NCI-H1436 (cell line): Measurements from ENCODE around the gene GRPEL1.
"Not testable (repeated sequence)": the region's sequence is repeated elsewhere in the genome, so short reads cannot be mapped to it uniquely, and the experiment has no call there.

Source experiments
- DNase-seq: peaks from one replicate; lab custom pipeline; 2025; lab: John Stamatoyannopoulos, UW

The GRPEL1 gene

DNA sequence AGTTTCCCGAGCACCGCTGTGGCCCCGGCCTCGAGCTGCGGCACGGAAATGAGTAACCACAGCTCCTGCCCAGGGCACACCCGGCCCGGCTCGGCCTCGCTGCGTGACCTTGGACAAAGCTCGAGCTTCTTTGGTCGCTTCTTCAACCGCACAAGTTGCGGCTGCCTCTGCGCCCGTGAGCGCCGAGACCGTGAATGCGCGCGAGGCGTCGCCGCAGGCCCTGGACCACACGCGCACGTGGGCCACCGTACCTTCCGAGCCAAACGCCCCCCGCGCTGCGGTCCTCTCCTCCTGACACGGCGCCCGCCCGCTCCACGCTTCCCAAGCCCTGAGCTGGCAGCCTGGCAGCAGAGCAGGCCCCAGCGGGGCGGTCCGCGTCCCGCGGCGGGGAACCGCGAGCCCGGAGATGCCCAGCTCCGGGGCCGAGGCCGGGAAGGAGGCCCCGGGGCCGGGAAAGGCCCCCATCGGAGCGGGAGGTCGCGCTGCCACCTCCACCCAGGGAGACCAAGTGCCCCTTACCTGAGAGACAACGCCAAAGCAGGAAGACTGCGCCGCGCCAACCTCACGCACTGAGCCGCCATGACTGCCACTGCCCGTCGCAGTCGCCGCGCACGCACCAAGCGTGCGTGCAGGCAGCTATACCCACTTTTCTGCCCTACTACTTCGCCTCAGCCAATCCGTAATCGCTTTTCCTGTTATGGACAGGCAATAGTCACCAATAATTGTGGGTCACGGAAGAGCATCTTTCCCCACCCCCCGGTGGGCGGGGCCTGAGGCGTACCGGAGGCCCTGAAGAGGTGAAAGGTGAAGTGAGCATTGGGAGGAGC lies at the start of gene GRPEL1:
GRPEL1 (minus strand) TSS at position 613 of the 827 bp plus-strand sequence; CDS start at position 581, 32 bp downstream.
- peak; percentile 91 for DNase-seq

GRCh38 chr4:7116705-7117104 lies 48.8 kb upstream of the GRPEL1 start:
- no peak for DNase-seq

GRCh38 chr4:7115557-7116340 lies 47.9 kb upstream of the GRPEL1 start:
- no peak for DNase-seq

DNA sequence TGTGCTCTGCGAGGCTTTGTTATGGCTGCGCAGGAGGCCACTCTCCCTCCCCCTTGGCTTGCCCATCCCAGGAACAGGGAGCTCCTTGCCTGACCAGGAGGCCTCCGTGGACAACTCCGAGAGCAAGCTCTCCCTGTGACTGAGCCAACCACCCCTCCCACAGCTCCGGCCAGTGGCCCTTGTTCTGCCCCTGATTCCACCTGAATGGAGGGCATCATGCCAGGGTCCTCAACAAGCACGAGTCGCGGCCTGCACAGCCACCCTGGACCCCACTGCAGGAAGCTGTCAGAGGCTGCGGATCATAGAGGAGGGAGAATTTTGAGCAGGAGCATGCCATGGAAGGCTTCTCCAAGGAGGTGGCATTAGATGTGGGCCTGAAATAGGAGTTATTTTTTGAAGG lies 44.8 kb upstream of the GRPEL1 start:
- DNase-seq, result no peak

GRCh38 chr4:7111441-7111840 lies 43.6 kb upstream of the GRPEL1 start:
- DNase-seq, result no peak

DNA sequence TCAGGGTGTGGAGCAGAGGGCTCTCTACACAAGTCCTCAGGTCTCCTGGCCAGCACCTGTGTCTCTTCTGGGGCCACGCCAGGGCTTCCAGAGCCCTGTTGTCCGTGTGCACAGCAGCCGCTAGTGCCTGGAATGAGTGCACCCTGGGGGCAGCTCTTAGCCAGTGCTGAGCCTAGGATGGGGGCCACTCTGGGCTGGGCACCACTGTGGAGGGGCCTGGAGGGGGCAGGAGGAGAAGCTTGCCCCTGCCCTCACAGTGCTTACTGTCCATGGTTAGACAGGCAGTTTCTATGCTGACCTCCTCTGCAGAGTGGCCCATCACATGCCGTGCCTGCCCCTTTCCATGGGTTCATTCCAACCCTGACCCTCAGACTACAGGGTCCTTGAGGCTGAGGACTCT lies 42.7 kb upstream of the GRPEL1 start:
- no peak for DNase-seq

GRCh38 chr4:7109169-7109568 lies 41.3 kb upstream of the GRPEL1 start:
- DNase-seq, result no peak

DNA sequence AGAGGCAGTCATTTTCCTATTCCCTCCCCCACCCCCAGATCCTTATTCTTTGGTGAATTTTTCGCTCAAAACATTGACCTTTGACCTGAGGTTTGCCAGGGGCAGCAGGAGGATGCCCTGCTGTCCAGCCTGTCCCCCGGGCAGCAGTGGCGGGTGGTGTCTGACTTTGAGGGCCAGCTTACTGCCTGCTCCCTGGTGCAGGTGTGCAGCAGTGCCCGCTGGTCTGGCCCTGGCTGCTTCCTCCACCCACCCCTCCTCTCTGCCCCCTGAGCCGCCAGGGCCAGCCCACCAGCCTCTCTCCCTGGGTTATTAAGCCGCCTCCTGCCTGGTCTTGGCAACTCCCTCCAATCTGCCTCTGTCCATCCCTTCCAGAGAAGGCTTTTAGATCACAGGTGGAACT lies 40.8 kb upstream of the GRPEL1 start:
- DNase-seq, result no peak

GRCh38 chr4:7108046-7108625 lies 40.3 kb upstream of the GRPEL1 start:
- no peak for DNase-seq

GRCh38 chr4:7107166-7107905 lies 39.5 kb upstream of the GRPEL1 start:
- no peak for DNase-seq

DNA sequence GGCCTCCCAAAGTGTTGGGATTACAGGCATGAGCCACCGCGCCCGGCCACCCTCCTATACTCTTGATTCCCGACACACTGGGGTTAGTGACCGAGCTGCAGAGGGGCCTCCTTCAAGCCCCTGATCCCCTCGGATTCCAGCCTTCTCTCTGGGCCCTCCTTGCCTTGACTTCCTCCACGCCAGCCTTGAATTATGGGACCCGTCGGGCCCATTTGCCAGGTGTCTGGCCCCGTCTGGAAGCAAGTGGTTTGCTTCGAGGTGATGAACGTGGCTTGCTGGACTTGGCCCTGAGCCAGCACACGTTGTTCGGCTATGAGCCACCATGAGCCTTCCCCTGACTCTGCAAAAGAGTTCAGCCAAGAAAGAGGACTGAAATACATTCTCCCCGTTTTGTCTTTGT lies 37.4 kb upstream of the GRPEL1 start:
- no peak for DNase-seq

DNA sequence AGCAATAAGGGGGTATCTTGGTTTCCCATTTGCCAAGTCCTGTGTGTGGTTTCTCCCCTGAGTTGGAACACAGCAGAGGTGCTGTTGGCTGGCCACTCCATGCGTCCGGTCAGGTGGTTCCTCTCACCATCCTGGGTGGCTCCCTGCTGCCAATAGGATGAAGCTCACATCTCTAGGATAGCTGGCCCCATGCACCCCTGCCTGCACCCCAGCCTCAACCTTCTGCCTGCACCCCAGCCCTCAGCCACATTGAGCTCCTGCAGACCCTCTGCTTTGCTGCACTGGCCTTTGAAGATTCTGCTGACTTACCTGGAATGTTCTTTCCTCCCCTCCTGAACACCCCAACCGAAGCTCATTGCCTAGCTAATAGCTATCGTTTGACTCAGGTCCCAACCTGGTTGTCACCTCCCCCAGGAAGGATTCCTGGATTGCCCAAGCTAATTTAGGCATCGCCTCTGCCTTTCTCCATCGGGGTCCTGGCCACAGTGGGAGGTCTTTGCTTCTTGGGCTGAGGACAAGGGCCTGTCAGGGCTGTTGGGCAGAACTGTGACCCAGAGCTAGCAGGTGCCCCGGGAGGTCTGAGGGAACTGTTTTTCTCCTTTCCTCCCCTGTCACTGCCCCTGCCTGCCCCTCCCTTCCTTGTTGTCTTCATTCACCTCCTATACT lies 36.6 kb upstream of the GRPEL1 start:
- DNase-seq, result no peak

DNA sequence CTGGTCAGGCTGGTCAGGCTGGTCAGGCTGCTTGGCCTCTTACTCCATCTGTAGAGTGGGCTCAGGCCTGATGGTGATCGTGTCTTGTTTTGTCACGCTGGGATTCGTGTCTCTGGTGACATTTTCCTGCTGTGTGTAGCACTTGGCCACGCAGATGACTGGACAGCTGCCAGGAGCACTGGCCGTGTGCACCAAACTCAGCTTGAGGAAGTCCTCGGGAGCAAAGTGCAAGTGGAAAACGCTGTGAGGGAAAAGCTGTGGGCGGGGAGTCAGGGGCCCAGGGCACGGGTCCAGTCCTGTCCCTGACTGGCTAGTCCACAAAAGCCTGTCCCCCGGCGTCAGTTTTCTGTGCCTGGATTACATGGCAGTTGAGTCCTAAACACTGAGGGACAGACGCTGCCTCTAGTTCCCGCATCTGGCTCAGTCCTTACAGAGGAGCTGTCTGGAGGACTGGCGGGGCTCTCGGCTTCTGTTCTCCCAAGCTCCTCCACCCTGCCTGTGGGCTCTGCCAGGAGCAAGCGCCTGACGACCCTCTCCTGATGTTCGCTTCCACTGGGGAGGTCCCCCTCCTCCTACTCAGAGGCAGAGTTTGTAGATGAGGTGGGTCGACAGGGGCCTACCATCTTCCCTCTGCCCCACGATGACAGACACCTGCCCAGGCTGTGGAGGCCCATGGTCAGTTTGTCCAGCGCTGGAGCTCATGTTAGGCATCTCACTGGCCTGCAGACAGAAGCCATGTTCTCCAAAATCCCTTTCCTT lies 35.9 kb upstream of the GRPEL1 start:
- DNase-seq, result no peak

DNA sequence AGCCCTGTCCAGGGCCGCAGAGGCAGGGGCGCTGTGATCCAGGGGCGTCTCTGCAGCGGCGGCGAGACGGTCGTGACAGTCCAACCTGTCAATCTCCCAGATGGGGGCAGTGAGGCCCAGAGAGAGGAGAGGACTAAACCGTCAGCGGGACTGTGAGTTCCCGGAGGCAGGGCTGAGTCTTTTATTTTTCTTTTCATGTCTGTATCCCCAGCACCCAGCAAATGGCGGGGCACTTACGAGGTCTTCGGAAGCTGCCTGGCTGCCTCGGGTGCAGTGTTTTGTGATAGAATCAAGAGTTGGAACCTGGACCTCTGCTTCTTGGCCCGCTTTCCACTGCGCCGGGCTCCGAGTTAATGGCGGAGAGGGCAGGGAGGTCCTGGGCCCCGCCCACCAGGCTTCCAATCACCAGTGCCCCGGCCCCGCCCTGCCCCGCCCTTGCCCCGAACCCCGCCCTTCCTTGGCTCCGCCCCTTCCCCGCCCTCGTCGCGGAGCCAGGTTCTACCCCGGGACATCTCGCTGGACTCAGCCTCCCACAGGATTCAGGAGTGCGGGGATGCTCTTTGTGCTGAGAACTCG lies 35.3 kb upstream of the GRPEL1 start:
- DNase-seq, result no peak

DNA sequence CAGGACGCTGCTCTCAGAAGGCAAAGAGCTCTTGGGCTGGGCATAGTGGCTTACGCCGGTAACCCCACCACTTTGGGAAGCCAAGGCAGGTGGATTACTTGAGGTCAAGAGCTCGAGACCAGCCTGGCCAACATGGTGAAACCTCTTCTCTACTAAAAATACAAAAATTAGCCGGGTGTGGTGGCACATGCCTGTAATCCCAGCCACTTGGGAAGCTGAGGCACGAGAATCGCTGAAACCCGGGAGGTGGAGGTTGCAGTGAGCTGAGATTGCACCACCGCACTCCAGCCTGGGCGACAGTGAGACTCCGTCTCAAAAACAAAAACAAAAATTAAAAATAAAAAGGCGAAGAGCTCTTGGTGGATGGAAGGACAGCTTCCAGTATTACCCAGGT lies 34.6 kb upstream of the GRPEL1 start:
- not testable (repeated sequence) for DNase-seq

DNA sequence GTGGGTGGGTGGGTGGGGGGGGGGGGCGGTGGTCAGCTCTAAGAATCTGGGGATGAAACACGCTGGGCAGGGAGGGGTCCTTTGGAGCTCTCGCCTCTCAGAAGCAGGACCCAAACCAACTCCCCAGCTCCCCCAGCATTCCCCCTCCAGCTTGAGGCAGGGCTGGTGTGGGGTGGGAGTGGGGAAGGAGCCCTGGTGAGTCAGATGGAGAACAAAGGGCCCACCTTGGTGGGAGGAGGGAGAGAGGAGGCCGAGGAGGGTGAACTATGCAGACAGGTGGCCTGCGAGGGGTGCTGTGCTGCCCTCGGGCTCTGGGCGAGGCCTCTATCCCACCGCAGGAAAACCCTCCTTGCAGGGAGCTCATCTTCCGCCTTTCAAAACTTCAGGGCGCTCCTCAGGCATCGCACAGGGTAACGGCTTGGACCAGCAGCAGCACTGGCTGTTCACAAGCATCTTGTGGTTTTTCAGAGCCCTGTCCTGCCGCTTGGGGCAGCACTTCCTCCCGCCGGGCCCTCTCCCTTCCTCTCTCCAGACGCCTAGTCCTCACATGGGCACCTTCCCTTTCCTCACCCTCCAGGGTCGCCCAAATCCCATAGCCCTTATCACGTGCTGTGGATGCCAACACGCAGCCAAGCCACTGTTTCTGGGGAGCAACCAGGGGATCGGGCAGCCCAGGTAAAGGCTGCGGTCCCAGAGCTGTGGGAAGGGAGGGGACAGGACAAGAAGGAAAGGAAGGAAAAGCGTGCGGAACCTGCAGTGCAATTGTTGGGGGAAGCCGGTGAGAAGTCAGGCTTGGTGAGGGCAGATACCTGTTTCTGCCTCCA lies 34.0 kb upstream of the GRPEL1 start:
- no peak for DNase-seq

DNA sequence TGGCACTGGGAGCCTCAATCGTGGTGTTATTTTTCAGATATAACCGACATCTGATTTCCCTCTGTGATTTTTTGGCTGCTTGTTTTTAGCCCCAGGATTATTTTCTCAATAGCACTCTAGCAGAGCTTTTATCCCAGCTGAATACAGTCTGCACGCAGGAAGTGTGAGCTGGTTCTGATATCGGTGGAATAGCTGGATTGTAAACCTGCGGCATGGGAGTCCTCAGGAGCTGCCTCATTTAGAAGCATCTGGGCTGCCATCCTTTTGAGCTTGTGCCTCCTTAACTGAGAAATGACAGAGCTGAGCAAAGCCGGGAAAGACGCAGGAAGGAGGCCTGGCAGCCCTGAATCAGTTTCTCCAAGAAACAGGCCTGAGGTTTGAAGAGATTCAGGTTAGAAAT lies 28.4 kb upstream of the GRPEL1 start:
- no peak for DNase-seq

DNA sequence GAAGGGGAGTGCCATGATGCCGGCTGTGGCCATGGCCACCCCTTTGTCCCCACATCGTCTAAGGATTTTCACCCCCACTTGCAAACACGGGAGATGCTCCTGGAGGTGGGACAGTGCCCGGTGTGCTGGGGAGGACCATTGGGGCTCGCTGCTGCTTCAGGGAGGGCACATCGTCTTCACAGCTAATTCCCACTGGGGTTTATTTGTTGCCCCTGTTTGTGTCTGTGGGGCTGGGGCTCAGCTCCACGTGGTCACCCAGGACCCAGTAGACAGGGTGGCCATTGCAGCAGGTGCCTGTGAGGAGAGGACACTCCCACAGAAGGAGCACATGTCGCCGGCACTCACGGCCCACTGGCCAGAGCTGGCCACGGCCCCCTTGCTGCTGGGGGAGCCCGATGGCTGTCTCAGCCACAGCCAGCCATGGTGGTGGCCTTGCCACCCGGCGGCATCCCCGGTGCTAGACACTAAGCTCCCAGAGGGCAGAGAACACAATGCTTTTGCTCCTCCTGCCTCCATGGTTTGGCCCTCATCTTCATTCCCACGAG lies 27.8 kb upstream of the GRPEL1 start:
- DNase-seq, result no peak

- no peak for DNase-seq
Measured at GRCh38 chr4:7094916-7095315, 27.1 kb upstream of the GRPEL1 start.
